GM23338 (cell line): ENCODE data around the gene FASTK. TPM values are rescaled to one million over a fixed set of nuclear protein-coding genes. Genes with fewer than 3 reads are reported as not detected.

Experiments used
- ATAC-seq: fragments of 200-7000 bp; cut with Tn5 transposase; 3 replicates; pipeline ENCODE4 v1.9.1; 2020
- DNase-seq: peaks from one replicate; pipeline ENCODE4 v3.0.0-alpha.2; 2015; ENCODE audit warnings: low spot score
- H2AFZ ChIP-seq: fragments of 200-600 bp; sonication (generic); 2 replicates; pipeline ENCODE4 v1.8.0; 2016; ENCODE audit warnings: antibody characterized with exemption, mild to moderate bottlenecking, moderate library complexity
- H3F3A ChIP-seq: fragments of 200-600 bp; sonication (generic); replicated peaks from 2 replicates; pipeline ENCODE4 v1.8.0; 2017; ENCODE audit warnings: antibody characterized with exemption, mixed run types, low read depth
- H3K27ac ChIP-seq: fragments of 200-600 bp; sonication (generic); 2 replicates; pipeline ENCODE4 v1.6.1; 2016; ENCODE audit warnings: low read depth
- H3K27me3 ChIP-seq: fragments of 200-600 bp; sonication (generic); 2 replicates; pipeline ENCODE4 v1.8.0; 2016; ENCODE audit warnings: mild to moderate bottlenecking, mixed run types, moderate library complexity; ENCODE audit not compliant: insufficient read depth
- H3K36me3 ChIP-seq: fragments of 200-600 bp; sonication (generic); 2 replicates; pipeline ENCODE4 v1.8.0; 2016; ENCODE audit warnings: mild to moderate bottlenecking; ENCODE audit not compliant: insufficient read depth
- H3K4me1 ChIP-seq: fragments of 200-600 bp; sonication (generic); 2 replicates; pipeline ENCODE4 v1.8.0; 2016; ENCODE audit warnings: mild to moderate bottlenecking, moderate library complexity; ENCODE audit not compliant: insufficient read depth
- H3K4me2 ChIP-seq: fragments of 200-600 bp; sonication (generic); 2 replicates; pipeline ENCODE4 v1.7.1; 2017; ENCODE audit warnings: mixed run types
- H3K4me3 ChIP-seq: fragments of 200-600 bp; sonication (generic); 2 replicates; pipeline ENCODE4 v1.6.1; 2016; ENCODE audit warnings: mixed run types
- H3K79me2 ChIP-seq: fragments of 200-600 bp; sonication (generic); replicated peaks from 2 replicates; pipeline ENCODE4 v1.8.0; 2017; ENCODE audit warnings: mild to moderate bottlenecking; ENCODE audit not compliant: insufficient read depth
- H3K9me2 ChIP-seq: fragments of 200-600 bp; sonication (generic); 2 replicates; pipeline ENCODE4 v1.8.0; 2017; ENCODE audit not compliant: insufficient read depth
- H4K20me1 ChIP-seq: fragments of 200-600 bp; sonication (generic); replicated peaks from 2 replicates; pipeline ENCODE4 v1.8.0; 2017; ENCODE audit warnings: mild to moderate bottlenecking; ENCODE audit not compliant: insufficient read depth
- H3K27ac Mint-ChIP-seq: 2 replicates; pipeline ENCODE4 v1.8.0; 2020; ENCODE audit warnings: inconsistent platforms, mild to moderate bottlenecking, moderate library complexity, mixed read lengths
- H3K27me3 Mint-ChIP-seq: 3 replicates; pipeline ENCODE4 v1.8.0; 2022; ENCODE audit warnings: low read depth, mild to moderate bottlenecking, moderate library complexity, mixed read lengths, inconsistent platforms; ENCODE audit not compliant: insufficient read depth, poor library complexity
- H3K36me3 Mint-ChIP-seq: 3 replicates; pipeline ENCODE4 v1.8.0; 2021; ENCODE audit warnings: low read depth, mild to moderate bottlenecking, inconsistent platforms, moderate library complexity, mixed read lengths
- H3K4me1 Mint-ChIP-seq: 3 replicates; pipeline ENCODE4 v1.8.0; 2020; ENCODE audit warnings: mild to moderate bottlenecking, inconsistent platforms, mixed read lengths
- H3K4me3 Mint-ChIP-seq: 3 replicates; pipeline ENCODE4 v1.8.0; 2021; ENCODE audit warnings: moderate library complexity, mild to moderate bottlenecking, inconsistent platforms, mixed read lengths
- H3K9me3 Mint-ChIP-seq: 3 replicates; pipeline ENCODE4 v1.8.0; 2020; ENCODE audit warnings: moderate library complexity, mild to moderate bottlenecking, inconsistent platforms, mixed read lengths
- CREB1 ChIP-seq: fragments of 250-450 bp; sonication (Bioruptor Pico); IDR thresholded peaks from 2 replicates; pipeline ENCODE4 v1.5.0; 2020; ENCODE audit warnings: low read depth, mild to moderate bottlenecking, moderate library complexity
- CTCF ChIP-seq, 2 experiments: fragments of 200-600 bp in 1 of 2; sonication (generic) in 1 of 2; conservative IDR thresholded peaks; 2 replicates each; pipeline versions ENCODE4 v1.5.1 to v1.6.1; 2016 to 2017; ENCODE audit warnings: antibody characterized with exemption in 2 of 2, low read depth in 2 of 2, mild to moderate bottlenecking in 2 of 2, moderate library complexity in 1 of 2
- EZH2 ChIP-seq: fragments of 200-600 bp; sonication (generic); IDR thresholded peaks from one replicate; pipeline ENCODE4 v1.8.0; 2017; ENCODE audit warnings: antibody characterized with exemption, mild to moderate bottlenecking, low read depth; ENCODE audit not compliant: unreplicated experiment
- EZH2phosphoT487 ChIP-seq: fragments of 200-600 bp; sonication (generic); IDR thresholded peaks from one replicate; pipeline ENCODE4 v1.8.1; 2018; ENCODE audit warnings: antibody characterized with exemption; ENCODE audit not compliant: unreplicated experiment
- NANOG ChIP-seq: IDR thresholded peaks from 2 replicates; pipeline ENCODE4 v1.6.1; 2016; ENCODE audit warnings: antibody characterized with exemption, borderline replicate concordance
- POLR2AphosphoS5 ChIP-seq: IDR thresholded peaks from 2 replicates; pipeline ENCODE4 v1.6.1; 2016; ENCODE audit warnings: antibody characterized with exemption, low read depth
- polyA plus RNA-seq: library from polyadenylated mRNA; unstranded; fragments of >200 nt; fragmentation: Nextera tagmentation; extraction: Ambion mirVana; gene quantifications from 2 replicates; pipeline ENCODE4 v1.2.1, GENCODE V29; 2016
- total RNA-seq: library from RNA; depleted of rRNA; stranded (reverse); fragments of >200 nt; shearing (Covaris generic); gene quantifications from 2 replicates; pipeline ENCODE4 v1.2.3, GENCODE V29; 2014

The FASTK gene
- total and polyA plus RNA-seq, 2 experiments from 2014 or later = 37.4 to 57.4 TPM

DNA sequence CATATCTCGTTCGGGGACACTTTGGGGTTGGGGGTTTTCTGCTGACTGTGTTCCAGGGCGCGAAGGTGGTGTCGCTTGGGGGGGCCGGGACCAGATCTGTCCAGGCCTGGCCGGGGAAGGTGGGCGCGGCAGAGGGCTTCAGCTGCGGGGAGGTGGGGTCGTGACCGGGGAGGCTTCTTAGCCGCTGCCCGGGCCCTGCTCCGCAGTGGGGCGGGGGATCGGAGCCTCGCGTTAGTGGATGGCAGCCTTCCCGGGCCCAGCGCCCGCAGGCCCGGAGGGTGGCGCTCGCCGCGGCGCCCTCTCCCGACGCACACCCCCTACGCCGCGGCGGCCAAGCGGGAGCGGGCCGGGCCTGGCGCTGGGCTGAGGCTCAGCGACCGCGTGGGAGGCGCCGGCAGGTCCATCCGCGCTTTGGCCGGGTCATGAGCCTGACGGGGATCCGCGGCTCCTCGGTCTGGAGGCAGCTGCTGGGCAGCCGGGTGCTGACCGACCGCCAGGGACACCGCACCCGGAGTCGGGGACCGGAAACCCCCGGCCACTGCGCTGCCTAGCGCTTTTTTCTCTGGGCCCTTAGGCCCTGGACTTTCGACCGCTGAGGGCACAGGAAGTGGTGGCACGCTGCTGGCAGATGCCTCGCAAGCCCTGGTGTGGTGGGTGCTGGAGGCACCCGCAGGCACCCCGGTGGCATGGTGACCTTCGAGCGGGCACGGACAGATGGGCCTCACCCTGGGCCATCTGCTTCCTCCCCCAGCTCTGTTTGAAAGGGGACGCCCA lies 6.8 kb upstream of the FASTK start:
- no peaks in the 10 kb centered on the region for H3K9me2 ChIP-seq
- H3K36me3 ChIP-seq = no peaks in the 10 kb centered on the region
- Mint-ChIP-seq H3K27ac (no peak overlapping the region), H3K36me3 (peaks cover 15% of the 10 kb centered on the region), H3K4me3 (peak overlapping the region; percentile 86), H3K4me1 (peaks cover 44% of the 10 kb centered on the region), H3K9me3 (no peaks in the 10 kb centered on the region), H3K27me3 (peaks cover 52% of the 10 kb centered on the region)
- H4K20me1 ChIP-seq = peaks cover 47% of the 10 kb centered on the region
- peaks cover 52% of the 10 kb centered on the region for H3K79me2 ChIP-seq
- H3K4me1 ChIP-seq = peaks cover 34% of the 10 kb centered on the region
- TF ChIP-seq CTCF (conservative IDR thresholded peaks at IDR 0.05; ENCODE audit: low read depth in 2 of 2) (peak in 1 of 2 experiments; percentile 45; a peak in 1 of 4 replicates), EZH2 (peak; percentile 23), CREB1 (no peak), POLR2AphosphoS5 (no peak)
- H3F3A ChIP-seq = peaks cover 20% of the 10 kb centered on the region
- H3K27ac ChIP-seq = no peak overlapping the region
- DNase-seq = no peak
- no peak overlapping the region for H2AFZ ChIP-seq
- H3K4me3 ChIP-seq = peak overlapping the region; percentile 88
- ATAC-seq = peak; percentile 12
- H3K27me3 ChIP-seq = peaks cover 53% of the 10 kb centered on the region
- peak overlapping the region; percentile 98 for H3K4me2 ChIP-seq

DNA sequence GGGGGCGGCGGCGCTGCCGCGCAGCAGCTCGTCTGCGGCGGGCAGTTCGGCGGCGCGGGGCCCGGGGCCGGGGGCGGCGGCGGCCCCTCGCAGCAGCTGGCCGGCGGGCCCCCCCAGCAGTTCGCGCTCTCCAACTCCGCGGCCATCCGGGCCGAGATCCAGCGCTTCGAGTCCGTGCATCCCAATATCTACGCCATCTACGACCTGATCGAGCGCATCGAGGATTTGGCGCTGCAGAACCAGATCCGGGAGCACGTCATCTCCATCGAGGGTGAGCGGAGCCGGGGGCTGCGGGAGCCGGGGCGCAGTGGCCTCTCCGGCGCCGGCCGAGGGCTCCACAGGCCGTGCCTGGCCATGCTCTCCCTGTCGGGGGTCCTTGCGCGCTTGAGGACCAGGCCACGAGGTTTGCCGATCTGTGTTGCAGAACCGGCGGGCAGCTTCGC lies 6.2 kb upstream of the FASTK start:
- H4K20me1 ChIP-seq = peaks cover 41% of the 10 kb centered on the region
- H2AFZ ChIP-seq = no peak overlapping the region
- Mint-ChIP-seq H3K27me3 (peaks cover 52% of the 10 kb centered on the region), H3K9me3 (no peaks in the 10 kb centered on the region), H3K4me1 (peaks cover 46% of the 10 kb centered on the region), H3K27ac (no peak overlapping the region), H3K36me3 (peaks cover 15% of the 10 kb centered on the region), H3K4me3 (peak overlapping the region; percentile 86)
- no peaks in the 10 kb centered on the region for H3K36me3 ChIP-seq
- peaks cover 46% of the 10 kb centered on the region for H3K79me2 ChIP-seq
- ATAC-seq = no peak
- peaks cover 20% of the 10 kb centered on the region for H3F3A ChIP-seq
- no peak overlapping the region for H3K27ac ChIP-seq
- no peaks in the 10 kb centered on the region for H3K9me2 ChIP-seq
- peaks cover 53% of the 10 kb centered on the region for H3K27me3 ChIP-seq
- H3K4me2 ChIP-seq = peak overlapping the region; percentile 98
- DNase-seq = peak; percentile 60
- H3K4me1 ChIP-seq = peaks cover 34% of the 10 kb centered on the region
- peak overlapping the region; percentile 88 for H3K4me3 ChIP-seq
- TF ChIP-seq CREB1 = 0 out of 2 replicates have a peak, but pooled peaks have one; percentile 15
- no peak for TF ChIP-seq POLR2AphosphoS5
- peak; percentile 76 for TF ChIP-seq EZH2
- no peak for TF ChIP-seq EZH2phosphoT487
- no peak for TF ChIP-seq NANOG
